Measurements from ENCODE around the gene LSM14A.

The LSM14A gene

GRCh38 chr19:34145741-34146202 is 26.5 kb upstream of the LSM14A start:
- no peaks in the 10 kb centered on the region for H3K4me1 ChIP-seq (ENCODE audit: low read depth, poor library complexity, severe bottlenecking)
- TF ChIP-seq, protein P1, sequence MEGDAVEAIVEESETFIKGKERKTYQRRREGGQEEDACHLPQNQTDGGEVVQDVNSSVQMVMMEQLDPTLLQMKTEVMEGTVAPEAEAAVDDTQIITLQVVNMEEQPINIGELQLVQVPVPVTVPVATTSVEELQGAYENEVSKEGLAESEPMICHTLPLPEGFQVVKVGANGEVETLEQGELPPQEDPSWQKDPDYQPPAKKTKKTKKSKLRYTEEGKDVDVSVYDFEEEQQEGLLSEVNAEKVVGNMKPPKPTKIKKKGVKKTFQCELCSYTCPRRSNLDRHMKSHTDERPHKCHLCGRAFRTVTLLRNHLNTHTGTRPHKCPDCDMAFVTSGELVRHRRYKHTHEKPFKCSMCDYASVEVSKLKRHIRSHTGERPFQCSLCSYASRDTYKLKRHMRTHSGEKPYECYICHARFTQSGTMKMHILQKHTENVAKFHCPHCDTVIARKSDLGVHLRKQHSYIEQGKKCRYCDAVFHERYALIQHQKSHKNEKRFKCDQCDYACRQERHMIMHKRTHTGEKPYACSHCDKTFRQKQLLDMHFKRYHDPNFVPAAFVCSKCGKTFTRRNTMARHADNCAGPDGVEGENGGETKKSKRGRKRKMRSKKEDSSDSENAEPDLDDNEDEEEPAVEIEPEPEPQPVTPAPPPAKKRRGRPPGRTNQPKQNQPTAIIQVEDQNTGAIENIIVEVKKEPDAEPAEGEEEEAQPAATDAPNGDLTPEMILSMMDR (conservative IDR thresholded peaks at IDR 0.05; ENCODE audit: low read depth, low read length): peak; percentile 88
- H3K36me3 ChIP-seq (ENCODE audit: insufficient read depth): no peaks in the 10 kb centered on the region
- H3K79me2 ChIP-seq (ENCODE audit: insufficient read depth, low read depth): no peaks in the 10 kb centered on the region
- H3K4me3 ChIP-seq (IDR thresholded peaks at IDR 0.05; ENCODE audit: insufficient read depth, low read depth, low read length): no peak overlapping the region
- no peaks in the 10 kb centered on the region for H4K20me1 ChIP-seq (ENCODE audit: insufficient read depth)
- no peak overlapping the region for H3K9ac ChIP-seq
- H3K27me3 ChIP-seq (ENCODE audit: insufficient read depth, low read depth): no peaks in the 10 kb centered on the region
- no peak overlapping the region for H3K4me2 ChIP-seq
- H2AFZ ChIP-seq (ENCODE audit: low read depth): no peak overlapping the region
- H3K27ac ChIP-seq: no peak overlapping the region

- Histone ChIP-seq H2AFZ (ENCODE audit: low read depth) (no peak overlapping the region), H3K27ac (no peak overlapping the region), H3K79me2 (ENCODE audit: insufficient read depth, low read depth) (no peaks in the 10 kb centered on the region), H4K20me1 (ENCODE audit: insufficient read depth) (no peaks in the 10 kb centered on the region), H3K4me1 (ENCODE audit: low read depth, poor library complexity, severe bottlenecking) (no peaks in the 10 kb centered on the region), H3K9ac (no peak overlapping the region), H3K4me3 (IDR thresholded peaks at IDR 0.05; ENCODE audit: insufficient read depth, low read depth, low read length) (no peak overlapping the region), H3K4me2 (no peak overlapping the region), H3K27me3 (ENCODE audit: insufficient read depth, low read depth) (no peaks in the 10 kb centered on the region), H3K36me3 (ENCODE audit: insufficient read depth) (no peaks in the 10 kb centered on the region)
- TF ChIP-seq, protein P1 (conservative IDR thresholded peaks at IDR 0.05; ENCODE audit: low read depth, low read length): no peak
Observed at GRCh38 chr19:34148658-34149185, 23.6 kb upstream of the LSM14A start.

- Histone ChIP-seq H4K20me1 (ENCODE audit: insufficient read depth) (no peaks in the 10 kb centered on the region), H3K27ac (no peak overlapping the region), H3K36me3 (ENCODE audit: insufficient read depth) (no peaks in the 10 kb centered on the region), H3K79me2 (ENCODE audit: insufficient read depth, low read depth) (no peaks in the 10 kb centered on the region), H3K9ac (no peak overlapping the region), H3K4me2 (no peak overlapping the region), H3K27me3 (ENCODE audit: insufficient read depth, low read depth) (no peaks in the 10 kb centered on the region), H3K4me3 (IDR thresholded peaks at IDR 0.05; ENCODE audit: insufficient read depth, low read depth, low read length) (no peak overlapping the region), H2AFZ (ENCODE audit: low read depth) (no peak overlapping the region), H3K4me1 (ENCODE audit: low read depth, poor library complexity, severe bottlenecking) (no peaks in the 10 kb centered on the region)
- TF ChIP-seq, protein P1 (conservative IDR thresholded peaks at IDR 0.05; ENCODE audit: low read depth, low read length): no peak
Observed at GRCh38 chr19:34149873-34150272, 22.4 kb upstream of the LSM14A start.

DNA sequence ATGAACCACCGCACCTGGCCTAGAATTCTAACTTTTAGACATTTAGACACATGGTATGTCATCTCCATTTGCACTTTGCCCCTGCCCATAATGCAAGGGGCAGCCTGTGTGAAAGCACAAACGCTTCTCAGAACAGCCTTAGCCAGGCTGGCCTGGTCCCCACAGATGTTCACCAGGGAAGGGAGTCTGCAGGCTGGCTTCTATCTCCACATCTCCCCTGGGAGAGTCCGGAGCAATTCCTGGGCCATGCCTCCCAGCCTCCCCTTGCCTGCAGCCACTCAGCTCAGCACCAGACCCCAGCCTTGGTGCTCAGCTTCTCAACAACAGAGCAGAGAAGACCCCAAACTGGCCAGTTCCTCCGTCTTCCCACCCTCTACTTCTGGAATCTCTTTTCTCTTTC is 21.7 kb upstream of the LSM14A start:
- H3K4me3 ChIP-seq (IDR thresholded peaks at IDR 0.05; ENCODE audit: insufficient read depth, low read depth, low read length): no peak overlapping the region
- H3K4me1 ChIP-seq (ENCODE audit: low read depth, poor library complexity, severe bottlenecking): no peaks in the 10 kb centered on the region
- H3K9ac ChIP-seq: no peak overlapping the region
- no peak overlapping the region for H3K27ac ChIP-seq
- no peak overlapping the region for H2AFZ ChIP-seq (ENCODE audit: low read depth)
- H3K4me2 ChIP-seq: no peak overlapping the region
- H3K27me3 ChIP-seq (ENCODE audit: insufficient read depth, low read depth): no peaks in the 10 kb centered on the region
- H3K79me2 ChIP-seq (ENCODE audit: insufficient read depth, low read depth): no peaks in the 10 kb centered on the region
- H4K20me1 ChIP-seq (ENCODE audit: insufficient read depth): no peaks in the 10 kb centered on the region
- TF ChIP-seq, protein P1 (conservative IDR thresholded peaks at IDR 0.05; ENCODE audit: low read depth, low read length): no peak
- no peaks in the 10 kb centered on the region for H3K36me3 ChIP-seq (ENCODE audit: insufficient read depth)

Measured in KMS-11 (cell line).